GM21423 (cell line): ENCODE data around the gene CZIB.
A peak's percentile ranks its signal among the peaks of the same experiment; 100 is the strongest.
"Not testable (repeated sequence)": the region's sequence is repeated elsewhere in the genome, so short reads cannot be mapped to it uniquely, and the experiment has no call there.

ENCODE experiments used
- ATAC-seq: cut with Tn5 transposase; IDR thresholded peaks from one replicate; pipeline ENCODE4 v1.9.1; 2021; ENCODE audit warnings: mild to moderate bottlenecking, moderate library complexity; ENCODE audit not compliant: unreplicated experiment

The CZIB gene

DNA sequence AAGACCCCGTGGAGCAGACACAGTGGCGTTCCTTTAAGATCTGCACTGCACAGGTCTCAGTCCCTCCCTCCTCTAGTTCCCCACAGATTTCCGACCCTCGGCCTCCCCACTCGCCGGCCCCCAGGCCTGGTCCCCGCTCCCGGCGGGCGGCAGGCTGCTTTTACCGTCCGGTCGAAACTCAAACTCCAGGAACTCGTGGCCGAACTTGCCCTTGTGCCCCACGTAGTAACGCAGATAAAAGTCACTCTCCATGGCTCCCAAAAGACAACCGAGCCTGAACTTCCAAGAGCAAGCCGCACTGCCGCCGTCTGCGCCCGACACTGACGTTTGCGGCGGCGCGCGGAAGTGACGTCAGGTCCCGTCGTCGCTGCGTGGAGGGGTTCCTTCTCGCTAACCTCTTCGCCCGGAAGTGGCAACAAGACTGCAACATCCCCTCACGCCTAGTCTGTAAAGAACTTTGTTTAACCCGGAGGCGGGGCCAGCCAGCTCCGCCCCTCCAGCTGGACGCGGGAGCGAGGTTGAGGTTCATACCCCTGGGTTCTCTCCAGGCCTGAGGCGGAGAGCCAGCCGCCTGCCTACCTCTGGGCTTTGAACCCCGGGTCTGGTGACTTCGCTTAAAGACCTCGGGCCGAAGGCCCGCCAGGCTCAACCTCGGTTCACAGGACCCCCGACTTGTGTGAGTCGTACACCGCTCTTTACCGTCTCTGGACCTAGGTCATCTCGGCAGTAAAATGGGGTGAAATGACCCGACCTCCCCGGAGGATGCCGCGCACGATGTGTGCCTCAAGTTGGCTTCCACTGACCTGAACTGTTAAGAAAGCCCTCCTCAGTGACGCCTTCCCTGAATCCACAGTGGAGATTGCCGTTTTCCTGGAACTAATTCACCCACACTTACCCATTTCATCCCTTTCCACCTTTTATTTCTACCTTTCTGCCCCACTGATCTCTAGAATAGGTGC, 18.0 kb upstream of the CZIB start, which contains the start of gene MAGOH:
Gene MAGOH (minus strand): TSS at position 322 of the 959 bp plus-strand sequence. CDS start 70 bp downstream, at position 252.
- ATAC-seq, result peak; percentile 100

DNA sequence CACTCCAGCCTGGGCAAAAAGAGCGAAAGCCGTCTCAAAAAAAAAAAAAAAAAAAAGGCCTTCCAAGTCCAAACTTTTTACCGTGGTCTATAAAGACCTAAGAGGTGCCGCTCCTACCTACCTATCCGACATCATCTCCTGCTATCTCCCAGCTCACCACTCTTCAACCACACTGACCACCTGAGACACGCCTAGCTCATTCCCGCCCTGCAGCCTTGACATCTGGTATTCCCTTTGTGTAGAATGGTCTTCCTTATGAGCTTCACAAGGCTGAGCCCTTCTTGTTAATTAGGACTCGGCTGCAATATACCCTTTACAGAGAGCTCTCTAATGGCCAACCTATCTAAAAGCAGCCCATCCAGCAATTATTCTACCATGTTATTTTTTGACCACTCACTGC, 17.2 kb upstream of the CZIB start:
- no peak for ATAC-seq

DNA sequence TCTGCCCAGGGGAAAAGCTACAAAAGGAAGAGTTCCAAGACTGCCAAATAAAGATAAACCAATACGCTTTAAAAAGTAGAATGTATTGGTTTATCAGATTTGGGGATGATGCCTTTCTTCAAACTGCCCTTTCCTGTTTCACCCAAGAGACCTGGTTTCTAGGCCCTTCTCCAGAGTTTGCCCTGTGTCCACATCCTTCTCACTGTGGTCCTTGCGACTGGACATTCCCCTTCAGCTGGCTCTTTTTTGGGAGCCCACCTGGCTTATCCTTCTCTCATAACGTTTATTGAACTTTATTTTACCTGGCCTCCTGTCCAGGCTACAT, 490 bp upstream of the CZIB start:
- no peak for ATAC-seq

DNA sequence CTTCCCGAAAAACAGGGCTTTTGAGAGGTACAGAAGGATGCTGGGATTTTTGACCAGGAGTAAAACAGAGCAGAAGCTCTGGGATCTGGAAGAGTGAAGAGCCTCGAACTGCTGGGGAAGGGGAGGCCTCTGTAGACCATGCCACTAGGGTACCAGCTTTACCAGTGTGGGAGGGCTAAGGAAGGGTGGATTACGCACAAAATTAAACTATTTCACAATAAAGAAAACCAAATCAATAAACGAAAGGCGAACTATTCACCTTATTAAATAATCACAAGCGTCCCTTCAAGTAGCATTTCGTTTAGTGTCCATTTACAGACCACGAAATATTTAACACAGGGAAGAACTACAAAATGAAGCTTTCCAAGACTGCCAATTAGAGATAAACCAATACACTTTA, 723 bp downstream of the CZIB start:
- ATAC-seq, result no peak

DNA sequence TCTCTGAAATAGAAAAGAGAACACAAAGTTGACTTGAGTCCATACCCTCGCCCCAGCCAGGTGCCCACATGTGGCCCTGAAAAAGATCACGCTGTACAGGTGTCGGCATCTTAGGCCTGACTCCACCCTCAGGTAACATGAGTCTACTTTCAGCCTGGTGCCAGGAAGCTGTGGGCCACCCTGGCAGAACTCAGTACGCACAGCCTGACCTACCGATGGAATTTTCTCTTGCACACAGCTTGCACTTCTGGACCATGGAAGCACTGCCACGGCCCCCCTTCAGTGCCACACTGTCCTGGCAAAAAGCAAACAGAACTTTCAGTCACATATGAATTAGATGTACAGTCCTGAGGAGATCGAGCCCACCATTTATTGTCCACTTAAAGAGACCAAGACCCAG, 2.2 kb downstream of the CZIB start:
- ATAC-seq, result no peak

DNA sequence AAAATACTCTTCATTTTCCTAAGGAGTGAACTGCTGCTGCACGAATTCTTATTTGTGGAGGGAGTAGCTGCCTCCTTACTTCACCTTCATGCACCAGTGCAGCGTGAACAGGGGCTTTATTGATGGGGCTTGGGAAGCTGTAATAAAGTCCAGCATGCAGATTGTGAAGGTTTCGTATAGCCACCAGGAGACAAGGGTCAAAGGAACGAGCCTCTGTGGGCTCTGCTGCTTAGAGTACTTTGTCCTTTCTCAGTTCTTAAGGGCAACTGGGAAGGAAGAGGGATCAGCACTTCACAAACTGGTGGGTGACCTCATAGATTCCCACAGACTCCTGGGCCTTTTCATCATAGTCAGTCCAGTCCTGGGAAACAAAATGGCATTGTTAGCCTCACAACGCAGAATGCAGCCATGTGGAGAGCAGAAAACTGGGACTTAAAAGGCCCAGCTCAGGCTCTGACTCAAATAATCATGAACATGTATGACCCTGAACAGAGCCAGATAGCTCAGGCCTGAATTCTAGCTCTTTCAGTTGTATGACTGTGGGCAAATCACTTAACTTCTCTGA, 6.0 kb downstream of the CZIB start:
- no peak for ATAC-seq

DNA sequence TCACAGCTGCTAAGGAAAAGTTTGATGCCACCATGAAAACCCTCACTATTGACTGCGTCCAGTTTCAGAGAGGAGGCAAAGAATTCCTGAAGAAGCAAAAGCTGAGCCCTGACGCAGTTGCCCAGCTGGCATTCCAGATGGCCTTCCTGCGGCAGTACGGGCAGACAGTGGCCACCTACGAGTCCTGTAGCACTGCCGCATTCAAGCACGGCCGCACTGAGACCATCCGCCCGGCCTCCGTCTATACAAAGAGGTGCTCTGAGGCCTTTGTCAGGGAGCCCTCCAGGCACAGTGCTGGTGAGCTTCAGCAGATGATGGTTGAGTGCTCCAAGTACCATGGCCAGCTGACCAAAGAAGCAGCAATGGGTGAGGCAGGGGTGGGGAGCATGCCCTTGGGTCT, 9.5 kb downstream of the CZIB start:
- ATAC-seq, result no peak

DNA sequence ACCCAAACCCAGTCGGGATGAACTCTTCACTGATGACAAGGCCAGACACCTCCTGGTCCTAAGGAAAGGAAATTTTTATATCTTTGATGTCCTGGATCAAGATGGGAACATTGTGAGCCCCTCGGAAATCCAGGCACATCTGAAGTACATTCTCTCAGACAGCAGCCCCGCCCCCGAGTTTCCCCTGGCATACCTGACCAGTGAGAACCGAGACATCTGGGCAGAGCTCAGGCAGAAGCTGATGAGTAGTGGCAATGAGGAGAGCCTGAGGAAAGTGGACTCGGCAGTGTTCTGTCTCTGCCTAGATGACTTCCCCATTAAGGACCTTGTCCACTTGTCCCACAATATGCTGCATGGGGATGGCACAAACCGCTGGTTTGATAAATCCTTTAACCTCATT, 10.1 kb downstream of the CZIB start:
- no peak for ATAC-seq

DNA sequence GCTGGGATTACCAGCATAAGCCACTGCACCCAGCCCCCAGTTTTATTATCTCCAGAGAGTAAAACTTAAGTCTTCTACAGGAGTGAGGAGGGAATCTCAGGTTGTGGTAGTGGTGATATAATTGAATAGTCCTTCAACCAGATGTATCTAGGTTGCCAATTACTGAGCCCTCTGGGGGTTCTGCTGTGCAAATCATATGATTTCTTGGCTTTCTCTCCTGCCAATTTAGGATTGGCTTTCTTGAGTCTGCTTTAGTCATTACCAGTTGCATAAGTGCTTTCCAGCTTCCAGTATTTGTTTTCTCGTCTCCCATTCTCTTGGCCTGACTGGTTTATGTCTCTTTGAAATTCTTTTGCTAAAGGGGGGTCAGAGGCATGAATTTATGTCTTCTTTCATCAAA, 12.7 kb downstream of the CZIB start:
- no peak for ATAC-seq

DNA sequence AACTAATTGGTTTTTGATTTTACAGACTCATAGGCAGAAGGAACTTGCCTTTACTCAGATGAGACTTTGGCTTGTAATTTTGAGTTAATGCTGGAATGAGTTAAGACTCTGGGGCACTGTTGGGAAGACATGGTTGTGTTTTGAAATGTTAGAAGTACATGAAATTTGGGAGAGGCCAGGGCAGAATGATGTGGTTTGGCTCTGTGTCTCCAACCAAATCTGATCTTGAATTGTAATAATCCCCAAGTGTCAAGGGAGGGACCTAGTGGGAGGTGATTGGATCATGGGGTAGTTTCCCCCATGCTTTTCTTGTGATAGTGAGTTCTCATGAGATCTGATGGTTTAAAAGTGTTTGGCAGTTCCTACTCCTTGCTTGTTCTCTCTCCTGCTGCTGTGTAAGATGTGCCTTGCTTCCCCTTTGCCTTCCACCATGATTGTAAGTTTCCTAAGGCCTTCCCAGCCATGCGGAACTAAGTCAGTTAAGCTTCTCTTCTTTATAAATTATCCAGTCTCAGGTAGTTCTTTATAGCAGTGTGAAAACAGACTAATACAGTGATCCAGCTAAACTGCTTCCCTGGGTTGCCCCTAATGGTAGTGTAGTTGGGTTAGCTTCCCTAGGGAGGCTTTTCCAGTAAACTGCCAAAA, 13.6 kb downstream of the CZIB start:
- no peak for ATAC-seq

DNA sequence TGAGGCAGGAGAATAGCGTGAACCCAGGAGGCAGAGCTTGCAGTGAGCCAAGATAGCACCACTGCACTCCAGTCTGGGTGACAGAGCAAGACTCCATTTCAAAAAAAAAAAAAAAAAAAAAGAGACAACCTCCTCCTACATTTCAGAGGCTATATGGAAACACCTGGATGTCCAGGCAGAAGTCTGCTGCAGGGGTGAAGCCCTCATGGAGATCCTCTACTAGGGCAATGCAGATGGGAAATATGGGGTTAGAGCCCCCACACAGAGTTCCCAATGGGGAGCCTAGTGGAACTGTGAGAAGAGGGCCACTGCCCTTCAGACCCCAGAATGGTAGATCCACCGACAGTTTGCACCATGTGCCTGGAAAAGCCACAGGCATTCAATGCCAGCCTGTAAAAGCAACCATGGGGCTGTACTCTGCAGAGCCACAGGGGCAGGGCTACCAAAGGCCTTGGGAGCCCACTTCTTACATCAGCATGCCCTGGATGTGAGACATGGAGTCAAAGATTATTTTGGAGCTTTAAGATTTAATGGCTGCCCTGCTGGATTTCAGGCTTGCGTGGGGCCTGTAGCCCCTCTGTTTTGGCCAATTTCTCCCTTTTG, 14.2 kb downstream of the CZIB start:
- ATAC-seq, result not testable (repeated sequence)

DNA sequence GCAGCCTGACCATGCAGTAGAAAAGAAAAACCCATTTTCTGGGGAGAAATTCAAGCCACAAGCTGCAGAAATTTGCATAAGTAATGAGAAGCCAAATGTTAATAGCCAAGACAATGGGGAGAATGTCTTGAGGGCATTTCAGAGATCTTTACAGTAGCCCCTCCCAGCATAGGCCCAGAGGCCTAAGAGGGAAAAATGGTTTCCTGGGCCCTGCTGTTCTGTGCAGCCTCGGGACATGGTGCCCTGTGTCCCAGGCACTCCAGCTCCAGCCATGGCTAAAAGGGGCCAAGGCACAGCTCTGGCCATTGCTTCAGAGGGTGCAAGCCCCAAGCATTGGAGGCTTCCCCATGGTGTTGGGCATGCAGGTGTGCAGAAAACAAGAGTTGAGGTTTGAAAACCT, 14.9 kb downstream of the CZIB start:
- not testable (repeated sequence) for ATAC-seq

DNA sequence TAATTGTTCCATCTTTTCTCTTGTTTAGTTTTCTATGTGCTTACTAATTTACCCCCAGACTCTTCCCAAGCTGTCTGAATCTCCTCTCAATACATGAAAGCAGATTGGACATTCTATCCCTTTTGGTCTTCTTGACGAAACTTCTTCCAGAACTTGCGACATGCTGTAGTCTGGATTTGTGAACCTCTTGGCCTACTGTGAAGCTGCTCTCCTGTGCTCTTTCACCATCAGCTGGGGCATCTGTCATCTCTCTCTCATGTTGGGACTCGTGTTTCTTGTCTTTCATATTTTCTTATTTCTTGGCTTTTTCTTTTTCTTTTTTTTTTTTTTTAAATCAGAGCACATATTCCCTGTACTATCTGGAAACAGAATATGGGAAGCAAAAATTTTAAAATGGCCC, 17.0 kb downstream of the CZIB start:
- ATAC-seq, result no peak

DNA sequence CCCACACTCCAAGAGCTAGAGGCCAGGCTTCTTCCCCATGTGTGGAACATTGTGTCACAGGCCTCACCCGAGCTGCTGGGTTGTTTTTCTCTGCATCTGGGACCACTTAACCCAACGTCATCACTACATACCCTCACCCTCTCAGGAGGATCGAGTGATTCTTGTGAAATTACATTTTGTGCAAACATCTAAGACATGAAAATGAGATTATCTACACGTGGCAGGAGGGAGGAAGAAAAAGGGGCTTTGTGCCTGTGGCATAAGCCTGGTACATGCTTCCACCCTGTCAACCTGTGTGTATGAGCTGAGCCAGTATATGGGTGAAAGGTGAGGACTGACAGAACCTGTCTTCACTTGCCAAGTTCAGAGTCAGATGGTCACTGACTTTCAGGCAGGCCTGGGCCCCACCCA, 22.2 kb downstream of the CZIB start:
- no peak for ATAC-seq

DNA sequence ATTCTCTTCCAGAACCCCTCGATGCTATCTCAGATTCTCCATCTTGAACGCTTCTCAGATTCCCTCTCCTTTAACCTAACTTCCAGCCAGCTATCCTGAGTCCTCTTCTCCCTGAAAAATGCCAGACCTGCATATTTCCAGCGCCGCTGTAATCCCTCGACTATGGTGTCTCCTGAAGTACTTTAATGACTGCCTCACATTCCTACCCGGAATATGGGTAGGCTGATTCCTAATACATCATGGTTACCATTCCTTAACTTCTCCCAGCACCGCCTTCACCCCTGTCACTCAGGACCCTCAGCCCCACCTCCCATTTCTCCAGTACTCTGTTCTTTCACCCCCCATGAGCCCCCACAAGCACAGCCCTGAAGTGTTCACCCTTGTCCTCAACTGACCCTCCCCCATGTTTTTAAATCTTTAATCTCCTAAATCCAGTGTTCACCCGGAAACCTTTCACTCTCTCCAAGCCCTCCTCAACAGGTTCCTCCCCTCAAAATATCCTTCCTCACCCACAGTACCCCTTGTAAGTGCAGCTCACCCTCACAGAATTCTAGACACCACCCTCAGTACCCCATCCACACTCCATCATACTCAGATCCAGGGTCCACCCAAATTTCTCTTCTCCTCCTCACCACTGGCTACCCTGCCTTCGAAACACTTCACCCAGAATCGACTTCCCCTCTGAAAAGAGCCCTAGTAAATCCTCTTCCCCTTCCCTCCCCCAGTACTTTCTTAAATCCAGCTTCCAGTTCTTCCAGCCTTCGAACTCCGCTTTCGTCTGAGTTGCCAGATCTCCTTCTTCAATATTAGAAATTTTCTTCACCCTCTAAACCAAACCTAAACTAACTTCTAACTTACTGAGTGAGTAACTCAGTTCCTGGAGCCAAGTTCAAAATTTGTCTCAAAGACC, 22.9 kb downstream of the CZIB start:
- ATAC-seq, result no peak

DNA sequence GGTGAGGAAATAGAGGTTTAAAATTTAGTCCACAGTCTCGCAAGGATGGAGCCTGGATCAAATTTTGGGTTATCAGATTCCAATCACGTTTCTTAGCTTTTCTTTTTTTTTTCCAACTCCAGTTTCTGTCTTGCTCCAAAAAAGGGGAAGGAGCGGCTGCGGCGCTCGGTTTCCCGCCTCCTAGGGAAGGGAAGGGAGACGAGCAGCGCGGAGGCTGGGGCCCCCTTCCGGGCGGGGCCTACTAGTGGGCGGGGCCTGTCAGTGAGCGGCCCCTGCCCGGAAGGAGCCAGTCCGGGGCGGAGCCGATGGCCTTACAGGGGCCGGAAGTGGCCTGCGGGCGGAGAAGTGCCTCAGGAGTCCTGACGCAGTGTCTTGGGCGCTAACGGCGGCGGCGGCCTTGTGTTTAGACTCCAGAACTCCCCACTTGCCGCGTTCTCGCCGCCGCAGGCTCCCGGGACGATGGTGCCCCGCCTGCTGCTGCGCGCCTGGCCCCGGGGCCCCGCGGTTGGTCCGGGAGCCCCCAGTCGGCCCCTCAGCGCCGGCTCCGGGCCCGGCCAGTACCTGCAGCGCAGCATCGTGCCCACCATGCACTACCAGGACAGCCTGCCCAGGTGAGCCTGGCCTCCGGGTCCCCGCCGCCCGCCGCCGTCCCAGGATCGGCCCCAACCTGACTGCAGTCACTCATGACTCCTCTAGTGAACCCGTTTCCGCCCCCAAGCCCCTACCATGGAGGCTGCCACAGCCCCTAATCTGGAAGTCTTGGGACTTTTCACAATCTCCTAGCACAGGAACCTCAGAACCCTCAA, 23.7 kb downstream of the CZIB start, which contains the start of gene CPT2:
Gene CPT2 (plus strand): TSS at position 340 of the 806 bp plus-strand sequence. CDS start 120 bp downstream, at position 460.
- ATAC-seq, result peak; percentile 98

DNA sequence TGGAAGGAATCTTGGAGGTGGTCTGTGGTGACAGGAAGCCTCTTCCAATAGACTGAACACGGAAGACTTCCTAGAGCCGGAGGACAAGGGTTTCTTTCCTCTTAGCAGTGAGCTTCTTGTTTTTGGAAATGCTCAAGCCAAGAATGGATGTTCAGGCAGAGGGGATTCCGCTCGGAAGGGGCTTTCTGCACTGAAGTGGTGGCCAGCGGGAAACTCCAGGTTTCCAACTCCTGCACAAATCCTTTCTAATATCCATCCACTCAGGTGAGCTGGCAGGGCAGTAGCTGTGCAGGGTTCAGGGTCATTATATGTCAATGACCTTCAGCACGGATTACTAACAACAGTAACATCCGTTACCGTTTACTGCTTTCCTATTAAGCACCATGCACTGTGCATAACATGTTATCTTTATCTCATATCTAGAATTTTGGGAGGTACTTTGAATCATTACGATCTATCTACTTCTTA, 24.4 kb downstream of the CZIB start:
- ATAC-seq, result peak; percentile 11

DNA sequence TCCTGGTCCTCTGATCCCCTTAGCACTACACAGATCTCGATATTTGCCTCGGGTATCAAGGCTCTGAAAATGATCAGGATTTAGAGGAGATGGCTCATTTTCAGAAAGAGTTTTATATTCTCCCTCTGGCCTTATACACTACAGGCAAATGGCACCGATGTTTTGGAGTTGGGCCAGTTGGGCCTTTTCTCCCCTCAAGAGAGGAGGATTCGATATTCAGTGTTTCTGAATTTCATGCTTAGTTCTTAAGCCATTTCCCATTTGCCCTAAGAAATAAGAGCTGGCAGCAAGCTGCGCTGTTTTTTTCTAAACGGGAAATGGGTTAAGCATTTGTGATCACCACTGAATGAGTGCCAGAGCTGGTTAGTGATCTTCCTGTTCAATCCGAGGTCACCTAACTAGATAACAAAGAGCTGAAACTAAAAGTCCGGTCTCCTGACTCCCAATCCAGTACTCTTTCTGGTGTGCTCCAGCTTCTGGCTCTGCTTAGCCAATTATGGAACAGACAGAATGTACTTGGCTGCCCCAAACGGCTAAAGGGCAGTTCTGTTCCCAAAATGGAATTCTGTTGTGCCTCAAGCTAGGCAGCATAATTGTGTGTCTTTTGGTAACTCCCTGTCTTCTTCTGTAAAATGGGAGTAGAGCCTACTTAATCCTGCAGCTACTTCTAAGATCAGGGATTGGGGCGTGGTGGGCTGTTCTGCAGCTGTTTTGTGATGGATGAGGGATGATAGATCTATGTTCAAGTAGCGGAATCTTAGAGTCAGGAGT, 25.0 kb downstream of the CZIB start:
- ATAC-seq, result no peak

DNA sequence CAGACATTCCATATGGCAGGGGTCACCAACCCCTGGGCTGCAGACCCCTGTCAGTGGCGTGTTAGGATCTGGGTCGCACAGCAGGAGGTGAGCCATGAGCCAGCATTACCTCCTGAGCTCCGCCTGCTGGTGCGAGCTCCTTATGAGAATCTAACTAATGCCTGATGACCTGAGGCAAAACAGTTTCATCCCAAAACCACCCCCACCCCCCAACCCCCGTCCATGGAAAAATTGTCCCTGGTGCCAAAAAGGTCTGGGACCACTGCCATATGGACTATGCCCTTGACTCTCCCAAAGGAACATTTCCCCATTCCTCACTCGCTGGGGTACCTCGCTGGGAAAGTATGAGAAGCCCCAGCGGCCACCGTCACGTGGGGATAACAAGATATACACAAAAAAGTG, 30.2 kb downstream of the CZIB start:
- ATAC-seq, result no peak
